SIG-M5 treated with dmso at 0.1 percent for 504 hours (cell line): ENCODE results near the gene ARL8B.

Source experiments
- DNase-seq: peaks from one replicate; lab custom pipeline; 2025; ENCODE audit not compliant: unreplicated experiment; lab: John Stamatoyannopoulos, UW

Gene ARL8B

GRCh38 chr3:5186089-5186857 lies 64.2 kb downstream of the ARL8B start:
- DNase-seq: peak; percentile 99

GRCh38 chr3:5186858-5187155 lies 64.7 kb downstream of the ARL8B start:
- no peak for DNase-seq

GRCh38 chr3:5187156-5187919 lies 65.2 kb downstream of the ARL8B start, which contains the start of gene EDEM1:
Gene EDEM1 (plus strand): TSS chr3:5187707. CDS start chr3:5187806, 99 bp downstream.
- DNase-seq: peak; percentile 95

GRCh38 chr3:5187920-5188418 lies 65.9 kb downstream of the ARL8B start:
- no peak for DNase-seq

- peak; percentile 88 for DNase-seq
Measured at GRCh38 chr3:5188419-5189221, 66.5 kb downstream of the ARL8B start.

- no peak for DNase-seq
Measured at GRCh38 chr3:5190147-5190791, 68.2 kb downstream of the ARL8B start.

GRCh38 chr3:5191555-5192304 lies 69.6 kb downstream of the ARL8B start:
- DNase-seq: peak; percentile 41

GRCh38 chr3:5192571-5193365 lies 70.7 kb downstream of the ARL8B start:
- peak; percentile 74 for DNase-seq

- no peak for DNase-seq
Measured at GRCh38 chr3:5194341-5194740, 72.2 kb downstream of the ARL8B start.

GRCh38 chr3:5194801-5195509 lies 72.9 kb downstream of the ARL8B start:
- peak; percentile 84 for DNase-seq

GRCh38 chr3:5195605-5196004 lies 73.5 kb downstream of the ARL8B start:
- peak; percentile 84 for DNase-seq

- DNase-seq: no peak
Measured at GRCh38 chr3:5197022-5197421, 74.9 kb downstream of the ARL8B start.

- peak; percentile 95 for DNase-seq
Measured at GRCh38 chr3:5197470-5198312, 75.6 kb downstream of the ARL8B start.

- DNase-seq: no peak
Measured at GRCh38 chr3:5198313-5198677, 76.2 kb downstream of the ARL8B start.

- DNase-seq: peak; percentile 89
Measured at GRCh38 chr3:5198986-5199731, 77.1 kb downstream of the ARL8B start.

- no peak for DNase-seq
Measured at GRCh38 chr3:5201536-5201935, 79.4 kb downstream of the ARL8B start.

GRCh38 chr3:5202222-5202621 lies 80.1 kb downstream of the ARL8B start:
- DNase-seq: no peak
